HepG2 (cell line): ENCODE data around the gene ZNF512B. TPM values are rescaled to one million over a fixed set of nuclear protein-coding genes. Genes with fewer than 3 reads are reported as not detected.

ENCODE experiments used
- BCL6 ChIP-seq: IDR thresholded peaks from 2 replicates; pipeline ENCODE4 v1.6.1; 2016; ENCODE audit warnings: missing genetic modification reagents, missing compliant biosample characterization
- BHLHE40 ChIP-seq: IDR thresholded peaks from 2 replicates; pipeline ENCODE4 v1.6.1; 2011; ENCODE audit warnings: low read length, improper control_type of control experiment
- GABPA ChIP-seq, 2 experiments: IDR thresholded peaks; 2 replicates each; pipeline ENCODE4 v1.6.1; 2011 to 2016; ENCODE audit warnings: low read depth in 2 of 2, low read length in 1 of 2, missing biosample characterization in 1 of 2, missing genetic modification characterization in 1 of 2
- KLF9 ChIP-seq: IDR thresholded peaks from 2 replicates; pipeline ENCODE4 v1.6.1; 2016; ENCODE audit warnings: low read depth
- RFX1 ChIP-seq: fragments of 450-650 bp; IDR thresholded peaks from 2 replicates; pipeline ENCODE4 v1.6.1; 2017
- RXRB ChIP-seq: IDR thresholded peaks from 2 replicates; pipeline ENCODE4 v1.6.1; 2016; ENCODE audit warnings: borderline replicate concordance, missing genetic modification reagents, missing compliant biosample characterization
- SIN3A ChIP-seq: IDR thresholded peaks from 2 replicates; pipeline ENCODE4 v1.6.1; 2011; ENCODE audit warnings: low read depth, mild to moderate bottlenecking, control low read depth, low read length, borderline replicate concordance
- SRSF4 ChIP-seq: fragments of 200-400 bp; formaldehyde crosslinking; IDR thresholded peaks from one replicate; pipeline ENCODE4 v1.6.1; 2018; ENCODE audit warnings: mild to moderate bottlenecking, low read depth, low read length, moderate library complexity; ENCODE audit not compliant: poor library complexity, severe bottlenecking
- ZNF143 ChIP-seq: sonication (generic); formaldehyde crosslinking; IDR thresholded peaks from 2 replicates; pipeline ENCODE4 v1.4.0; 2020; ENCODE audit warnings: missing genetic modification reagents
- ZNF510 ChIP-seq: sonication (generic); formaldehyde crosslinking; IDR thresholded peaks from 2 replicates; pipeline ENCODE4 v1.4.0; 2020; ENCODE audit warnings: low read depth, mild to moderate bottlenecking, missing genetic modification reagents
- ZNF557 ChIP-seq: sonication (generic); formaldehyde crosslinking; IDR thresholded peaks from 2 replicates; pipeline ENCODE4 v1.4.0; 2020; ENCODE audit warnings: missing genetic modification reagents
- ZNF761 ChIP-seq: sonication (generic); formaldehyde crosslinking; conservative IDR thresholded peaks from 2 replicates; pipeline ENCODE4 v1.4.0; 2020; ENCODE audit warnings: mild to moderate bottlenecking, missing genetic modification reagents
- polyA plus RNA-seq, 8 experiments: library from polyadenylated mRNA; depleted of rRNA in 3 of 8; stranded (reverse) in 7 of 8; unstranded in 1 of 8; fragments of >200 nt; fragmentation: Illumina TruSeq in 4 of 8; extraction: Trizol in 4 of 8; gene quantifications; 2 replicates each; pipeline versions ENCODE4 v1.2.1 to v1.2.3, GENCODE V29; 2011 to 2016; ENCODE audit warnings: low read depth in 4 of 8, missing spikeins in 1 of 8, mixed read lengths in 1 of 8; ENCODE audit not compliant: insufficient read depth in 1 of 8
- total RNA-seq, 5 experiments: library from RNA; depleted of rRNA; stranded (reverse); fragments of >200 nt; fragmentation: Illumina TruSeq; extraction: Trizol; gene quantifications; 2 replicates each; pipeline ENCODE4 v1.2.3, GENCODE V29; 2016; ENCODE audit warnings: low read depth in 1 of 5
- TF ChIP-seq, protein P1 (sequence below): sonication (generic); formaldehyde crosslinking; IDR thresholded peaks from 2 replicates; pipeline ENCODE4; 2020; ENCODE audit warnings: missing genetic modification reagents, mild to moderate bottlenecking, borderline replicate concordance
- TF ChIP-seq, protein P2 (sequence below): sonication (generic); formaldehyde crosslinking; IDR thresholded peaks from 2 replicates; pipeline ENCODE4 v1.5.0; 2020; ENCODE audit warnings: mild to moderate bottlenecking, missing genetic modification reagents, borderline replicate concordance
- TF ChIP-seq, protein P3 (sequence below): sonication (generic); formaldehyde crosslinking; IDR thresholded peaks from 2 replicates; pipeline ENCODE4 v1.4.0; 2020; ENCODE audit warnings: mild to moderate bottlenecking, missing genetic modification reagents
- TF ChIP-seq, protein P4 (sequence below): sonication (generic); formaldehyde crosslinking; IDR thresholded peaks from 2 replicates; pipeline ENCODE4 v1.9.0; 2022; ENCODE audit warnings: low read depth, missing genetic modification reagents
- TF ChIP-seq, protein P5 (sequence below): sonication (generic); formaldehyde crosslinking; IDR thresholded peaks from 2 replicates; pipeline ENCODE4 v1.5.0; 2020; ENCODE audit warnings: missing genetic modification reagents, mild to moderate bottlenecking, borderline replicate concordance

The ZNF512B gene
- total and polyA plus RNA-seq, 2 of the 13 experiments (the other 11 are each of a cell fraction or from before 2014, with no cell fraction given), result 11.5 to 30.6 TPM

DNA sequence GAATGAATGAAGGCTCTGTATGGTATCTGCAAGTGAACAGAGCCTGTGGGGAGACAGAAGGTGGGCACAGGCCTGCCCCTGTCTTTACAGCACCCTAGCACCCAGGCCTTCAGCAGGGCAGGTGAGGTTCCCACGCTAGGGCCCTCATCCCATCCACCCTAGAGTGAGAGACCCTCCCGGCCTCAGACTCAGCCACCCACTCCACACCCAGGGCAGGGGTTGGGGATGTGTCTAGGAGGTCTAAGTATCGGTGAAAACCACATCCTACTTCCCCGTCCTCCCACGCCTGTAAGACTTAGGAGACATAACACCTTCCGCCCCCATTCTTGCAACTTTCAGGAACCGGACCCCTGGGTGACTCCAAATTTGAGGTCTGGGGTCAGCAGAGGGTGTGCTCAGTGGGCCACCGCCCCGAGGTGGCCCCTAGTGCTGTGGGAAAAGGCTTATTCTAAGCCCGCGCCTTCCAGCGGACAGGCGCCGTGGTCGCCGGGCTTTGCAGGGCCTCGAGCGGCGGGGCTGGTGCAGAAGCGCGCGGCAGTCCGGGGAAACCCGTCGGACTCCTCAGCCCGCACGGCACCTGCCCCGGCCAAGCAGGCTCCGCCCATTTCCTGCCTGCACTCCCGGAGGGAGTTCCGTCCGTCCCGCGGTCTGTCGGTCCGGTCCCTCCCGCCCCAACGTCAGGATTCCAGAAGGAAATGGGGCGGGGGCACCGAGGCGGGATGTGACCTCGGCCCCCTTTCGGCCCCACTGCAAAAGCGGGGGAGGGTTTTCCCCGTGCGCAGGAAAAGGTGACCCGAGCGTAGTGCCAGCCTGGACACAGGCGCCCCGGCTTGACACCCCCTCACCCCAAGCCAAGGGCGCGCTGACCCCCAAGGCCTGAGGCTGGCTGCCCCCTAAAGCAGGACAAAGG is 8.8 kb upstream of the ZNF512B start (continued):
- no peak for TF ChIP-seq SRSF4
- TF ChIP-seq, protein P1, sequence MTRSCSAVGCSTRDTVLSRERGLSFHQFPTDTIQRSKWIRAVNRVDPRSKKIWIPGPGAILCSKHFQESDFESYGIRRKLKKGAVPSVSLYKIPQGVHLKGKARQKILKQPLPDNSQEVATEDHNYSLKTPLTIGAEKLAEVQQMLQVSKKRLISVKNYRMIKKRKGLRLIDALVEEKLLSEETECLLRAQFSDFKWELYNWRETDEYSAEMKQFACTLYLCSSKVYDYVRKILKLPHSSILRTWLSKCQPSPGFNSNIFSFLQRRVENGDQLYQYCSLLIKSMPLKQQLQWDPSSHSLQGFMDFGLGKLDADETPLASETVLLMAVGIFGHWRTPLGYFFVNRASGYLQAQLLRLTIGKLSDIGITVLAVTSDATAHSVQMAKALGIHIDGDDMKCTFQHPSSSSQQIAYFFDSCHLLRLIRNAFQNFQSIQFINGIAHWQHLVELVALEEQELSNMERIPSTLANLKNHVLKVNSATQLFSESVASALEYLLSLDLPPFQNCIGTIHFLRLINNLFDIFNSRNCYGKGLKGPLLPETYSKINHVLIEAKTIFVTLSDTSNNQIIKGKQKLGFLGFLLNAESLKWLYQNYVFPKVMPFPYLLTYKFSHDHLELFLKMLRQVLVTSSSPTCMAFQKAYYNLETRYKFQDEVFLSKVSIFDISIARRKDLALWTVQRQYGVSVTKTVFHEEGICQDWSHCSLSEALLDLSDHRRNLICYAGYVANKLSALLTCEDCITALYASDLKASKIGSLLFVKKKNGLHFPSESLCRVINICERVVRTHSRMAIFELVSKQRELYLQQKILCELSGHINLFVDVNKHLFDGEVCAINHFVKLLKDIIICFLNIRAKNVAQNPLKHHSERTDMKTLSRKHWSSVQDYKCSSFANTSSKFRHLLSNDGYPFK (CRISPR knock-in tag), result peak; percentile 86
- TF ChIP-seq BCL6 (CRISPR knock-in tag), result peak; percentile 69
- peak; percentile 66; the same call in 1 of the 2 replicates for TF ChIP-seq ZNF143
- TF ChIP-seq ZNF761, result no peak; the same call in 1 of the 2 replicates
- peak; percentile 92 for TF ChIP-seq ZNF557 (CRISPR knock-in tag)
- TF ChIP-seq, protein P2, sequence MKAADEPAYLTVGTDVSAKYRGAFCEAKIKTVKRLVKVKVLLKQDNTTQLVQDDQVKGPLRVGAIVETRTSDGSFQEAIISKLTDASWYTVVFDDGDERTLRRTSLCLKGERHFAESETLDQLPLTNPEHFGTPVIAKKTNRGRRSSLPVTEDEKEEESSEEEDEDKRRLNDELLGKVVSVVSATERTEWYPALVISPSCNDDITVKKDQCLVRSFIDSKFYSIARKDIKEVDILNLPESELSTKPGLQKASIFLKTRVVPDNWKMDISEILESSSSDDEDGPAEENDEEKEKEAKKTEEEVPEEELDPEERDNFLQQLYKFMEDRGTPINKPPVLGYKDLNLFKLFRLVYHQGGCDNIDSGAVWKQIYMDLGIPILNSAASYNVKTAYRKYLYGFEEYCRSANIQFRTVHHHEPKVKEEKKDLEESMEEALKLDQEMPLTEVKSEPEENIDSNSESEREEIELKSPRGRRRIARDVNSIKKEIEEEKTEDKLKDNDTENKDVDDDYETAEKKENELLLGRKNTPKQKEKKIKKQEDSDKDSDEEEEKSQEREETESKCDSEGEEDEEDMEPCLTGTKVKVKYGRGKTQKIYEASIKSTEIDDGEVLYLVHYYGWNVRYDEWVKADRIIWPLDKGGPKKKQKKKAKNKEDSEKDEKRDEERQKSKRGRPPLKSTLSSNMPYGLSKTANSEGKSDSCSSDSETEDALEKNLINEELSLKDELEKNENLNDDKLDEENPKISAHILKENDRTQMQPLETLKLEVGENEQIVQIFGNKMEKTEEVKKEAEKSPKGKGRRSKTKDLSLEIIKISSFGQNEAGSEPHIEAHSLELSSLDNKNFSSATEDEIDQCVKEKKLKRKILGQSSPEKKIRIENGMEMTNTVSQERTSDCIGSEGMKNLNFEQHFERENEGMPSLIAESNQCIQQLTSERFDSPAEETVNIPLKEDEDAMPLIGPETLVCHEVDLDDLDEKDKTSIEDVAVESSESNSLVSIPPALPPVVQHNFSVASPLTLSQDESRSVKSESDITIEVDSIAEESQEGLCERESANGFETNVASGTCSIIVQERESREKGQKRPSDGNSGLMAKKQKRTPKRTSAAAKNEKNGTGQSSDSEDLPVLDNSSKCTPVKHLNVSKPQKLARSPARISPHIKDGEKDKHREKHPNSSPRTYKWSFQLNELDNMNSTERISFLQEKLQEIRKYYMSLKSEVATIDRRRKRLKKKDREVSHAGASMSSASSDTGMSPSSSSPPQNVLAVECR (CRISPR knock-in tag), result peak; percentile 74
- no peak; the same call in 1 of the 2 replicates for TF ChIP-seq ZNF510 (CRISPR knock-in tag)
- no peak for TF ChIP-seq BHLHE40
- peak; percentile 83 for TF ChIP-seq RXRB (CRISPR knock-in tag)
- TF ChIP-seq, protein P3, sequence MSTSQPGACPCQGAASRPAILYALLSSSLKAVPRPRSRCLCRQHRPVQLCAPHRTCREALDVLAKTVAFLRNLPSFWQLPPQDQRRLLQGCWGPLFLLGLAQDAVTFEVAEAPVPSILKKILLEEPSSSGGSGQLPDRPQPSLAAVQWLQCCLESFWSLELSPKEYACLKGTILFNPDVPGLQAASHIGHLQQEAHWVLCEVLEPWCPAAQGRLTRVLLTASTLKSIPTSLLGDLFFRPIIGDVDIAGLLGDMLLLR (CRISPR knock-in tag), result peak; percentile 61; the same call in 1 of the 2 replicates
- peak; percentile 65; the same call in 1 of the 2 replicates for TF ChIP-seq SIN3A
- TF ChIP-seq, protein P4, sequence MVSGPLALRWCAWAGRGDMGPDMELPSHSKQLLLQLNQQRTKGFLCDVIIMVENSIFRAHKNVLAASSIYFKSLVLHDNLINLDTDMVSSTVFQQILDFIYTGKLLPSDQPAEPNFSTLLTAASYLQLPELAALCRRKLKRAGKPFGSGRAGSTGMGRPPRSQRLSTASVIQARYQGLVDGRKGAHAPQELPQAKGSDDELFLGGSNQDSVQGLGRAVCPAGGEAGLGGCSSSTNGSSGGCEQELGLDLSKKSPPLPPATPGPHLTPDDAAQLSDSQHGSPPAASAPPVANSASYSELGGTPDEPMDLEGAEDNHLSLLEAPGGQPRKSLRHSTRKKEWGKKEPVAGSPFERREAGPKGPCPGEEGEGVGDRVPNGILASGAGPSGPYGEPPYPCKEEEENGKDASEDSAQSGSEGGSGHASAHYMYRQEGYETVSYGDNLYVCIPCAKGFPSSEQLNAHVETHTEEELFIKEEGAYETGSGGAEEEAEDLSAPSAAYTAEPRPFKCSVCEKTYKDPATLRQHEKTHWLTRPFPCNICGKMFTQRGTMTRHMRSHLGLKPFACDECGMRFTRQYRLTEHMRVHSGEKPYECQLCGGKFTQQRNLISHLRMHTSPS (CRISPR knock-in tag), result peak; percentile 67
- peak; percentile 92; the same call in 1 of the 2 replicates for TF ChIP-seq KLF9
- TF ChIP-seq, protein P5, sequence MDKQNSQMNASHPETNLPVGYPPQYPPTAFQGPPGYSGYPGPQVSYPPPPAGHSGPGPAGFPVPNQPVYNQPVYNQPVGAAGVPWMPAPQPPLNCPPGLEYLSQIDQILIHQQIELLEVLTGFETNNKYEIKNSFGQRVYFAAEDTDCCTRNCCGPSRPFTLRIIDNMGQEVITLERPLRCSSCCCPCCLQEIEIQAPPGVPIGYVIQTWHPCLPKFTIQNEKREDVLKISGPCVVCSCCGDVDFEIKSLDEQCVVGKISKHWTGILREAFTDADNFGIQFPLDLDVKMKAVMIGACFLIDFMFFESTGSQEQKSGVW (CRISPR knock-in tag), result no peak
- TF ChIP-seq GABPA (IDR thresholded peaks at IDR 0.05; ENCODE audit: low read depth, low read length), result no peak
- TF ChIP-seq GABPA (CRISPR knock-in tag; IDR thresholded peaks at IDR 0.05; ENCODE audit: low read depth), result peak; percentile 88
- no peak for TF ChIP-seq RFX1
